OCI-LY3 (cell line): ENCODE measurements around the gene DDX24.

Source experiments
- CTCF ChIP-seq: fragments of 200-600, 300-600 bp; sonication (generic); IDR thresholded peaks from 2 replicates; pipeline ENCODE4 v1.5.1; 2014; ENCODE audit warnings: antibody characterized with exemption, low read length, low read depth
- EZH2phosphoT487 ChIP-seq: fragments of 200-600 bp; shearing (Covaris generic); IDR thresholded peaks from 2 replicates; pipeline ENCODE4 v1.6.1; 2018; ENCODE audit warnings: antibody characterized with exemption, mixed run types, low read depth

DNA sequence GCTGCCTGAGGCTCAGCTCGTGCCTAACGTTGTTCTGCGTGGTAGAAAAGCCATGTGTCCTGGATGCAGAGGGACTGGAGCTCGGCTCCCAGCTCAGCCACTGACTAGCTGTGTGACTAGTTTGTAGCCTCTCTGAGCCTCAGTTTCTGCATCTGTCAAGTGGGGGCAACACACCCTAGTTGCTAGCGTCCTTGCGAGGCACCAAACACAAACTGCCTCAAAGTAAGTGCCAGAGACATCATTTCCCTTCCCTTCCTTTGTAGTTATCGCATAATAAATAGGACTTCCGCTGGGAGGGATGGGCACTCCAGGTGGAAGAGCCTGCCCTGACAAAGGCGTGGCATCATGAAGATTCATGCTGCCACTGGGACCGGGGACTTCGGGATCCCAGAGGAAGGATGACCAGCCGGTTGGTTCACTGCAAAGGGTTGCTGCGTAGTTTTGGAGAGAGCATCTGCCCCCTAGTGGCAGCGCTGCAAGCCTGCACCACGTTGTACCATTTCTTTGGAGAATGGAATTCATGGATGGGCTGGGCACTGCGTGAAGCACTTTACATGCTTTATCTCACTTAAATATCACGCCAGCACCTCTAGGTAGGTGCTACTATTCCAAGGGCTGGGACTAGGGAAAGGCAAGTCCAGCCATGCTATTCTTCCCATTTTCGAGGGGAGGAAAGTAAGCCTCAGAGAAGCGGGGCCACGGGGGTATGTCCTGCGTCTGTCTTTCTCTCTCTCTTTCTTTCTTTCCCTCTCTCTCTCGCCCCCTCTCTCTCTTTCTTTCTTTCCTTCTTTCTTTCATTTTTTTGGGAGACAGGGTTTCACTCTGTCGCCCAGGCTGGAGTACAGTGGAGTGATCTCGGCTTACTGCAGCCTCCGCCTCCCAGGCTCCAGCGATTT, 79.3 kb downstream of the DDX24 start:
- TF ChIP-seq CTCF (peak; percentile 98), EZH2phosphoT487 (no peak)
